Kidney epithelial cell (primary cell): Measurements from ENCODE around the gene PFN4. TPM values are rescaled to one million over a fixed set of nuclear protein-coding genes. Genes with fewer than 3 reads are reported as not detected.

Experiments
- DNase-seq: peaks from one replicate; pipeline ENCODE4 v3.0.0-alpha.2; 2010; ENCODE audit warnings: low read depth
- H3K27me3 ChIP-seq: 2 replicates; pipeline ENCODE4 v1.6.0; 2011; ENCODE audit warnings: low read length; ENCODE audit not compliant: control insufficient read depth, insufficient read depth
- H3K36me3 ChIP-seq: 2 replicates; pipeline ENCODE4 v1.5.1; 2011; ENCODE audit warnings: low read length; ENCODE audit not compliant: control insufficient read depth, insufficient read depth
- H3K4me3 ChIP-seq: 2 replicates; pipeline ENCODE4 v1.5.1; 2011; ENCODE audit warnings: low read depth, mild to moderate bottlenecking, control low read depth, low read length
- total RNA-seq: library from RNA; depleted of rRNA; stranded (reverse); fragments of >200 nt; gene quantifications from 2 replicates; pipeline ENCODE4 v1.2.3, GENCODE V29; 2015
- TF ChIP-seq, protein P1 (sequence below): IDR thresholded peaks from 2 replicates; pipeline ENCODE4 v1.5.1; 2011; ENCODE audit warnings: mild to moderate bottlenecking, moderate library complexity, low read length, control low read depth, inconsistent platforms; ENCODE audit not compliant: insufficient read depth, poor library complexity, severe bottlenecking

The PFN4 gene
- total RNA-seq, 1 donor from 2014 or later: 1.9 TPM

DNA sequence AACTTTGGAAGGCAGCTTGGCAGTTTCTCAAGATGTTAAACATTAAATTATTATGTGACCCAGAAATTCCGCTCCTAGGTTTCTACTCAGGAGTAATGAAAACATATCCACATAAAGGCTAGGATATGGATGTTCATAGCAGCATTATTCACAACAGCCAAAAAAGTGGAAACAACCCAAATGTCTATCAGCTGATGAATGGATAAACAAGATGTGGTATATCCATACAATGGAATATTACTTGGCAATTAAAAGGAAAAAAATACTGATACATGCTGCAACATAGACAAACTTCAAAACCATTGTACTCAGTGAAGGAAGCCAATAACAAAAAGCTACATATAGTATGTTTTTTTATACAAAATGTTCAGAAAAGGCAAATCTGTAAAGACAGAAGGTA, 39.4 kb upstream of the PFN4 start:
- TF ChIP-seq, protein P1, sequence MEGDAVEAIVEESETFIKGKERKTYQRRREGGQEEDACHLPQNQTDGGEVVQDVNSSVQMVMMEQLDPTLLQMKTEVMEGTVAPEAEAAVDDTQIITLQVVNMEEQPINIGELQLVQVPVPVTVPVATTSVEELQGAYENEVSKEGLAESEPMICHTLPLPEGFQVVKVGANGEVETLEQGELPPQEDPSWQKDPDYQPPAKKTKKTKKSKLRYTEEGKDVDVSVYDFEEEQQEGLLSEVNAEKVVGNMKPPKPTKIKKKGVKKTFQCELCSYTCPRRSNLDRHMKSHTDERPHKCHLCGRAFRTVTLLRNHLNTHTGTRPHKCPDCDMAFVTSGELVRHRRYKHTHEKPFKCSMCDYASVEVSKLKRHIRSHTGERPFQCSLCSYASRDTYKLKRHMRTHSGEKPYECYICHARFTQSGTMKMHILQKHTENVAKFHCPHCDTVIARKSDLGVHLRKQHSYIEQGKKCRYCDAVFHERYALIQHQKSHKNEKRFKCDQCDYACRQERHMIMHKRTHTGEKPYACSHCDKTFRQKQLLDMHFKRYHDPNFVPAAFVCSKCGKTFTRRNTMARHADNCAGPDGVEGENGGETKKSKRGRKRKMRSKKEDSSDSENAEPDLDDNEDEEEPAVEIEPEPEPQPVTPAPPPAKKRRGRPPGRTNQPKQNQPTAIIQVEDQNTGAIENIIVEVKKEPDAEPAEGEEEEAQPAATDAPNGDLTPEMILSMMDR: no peak
- Histone ChIP-seq H3K27me3 (no peaks in the 10 kb centered on the region), H3K36me3 (no peaks in the 10 kb centered on the region), H3K4me3 (no peak overlapping the region)
- DNase-seq: no peak

DNA sequence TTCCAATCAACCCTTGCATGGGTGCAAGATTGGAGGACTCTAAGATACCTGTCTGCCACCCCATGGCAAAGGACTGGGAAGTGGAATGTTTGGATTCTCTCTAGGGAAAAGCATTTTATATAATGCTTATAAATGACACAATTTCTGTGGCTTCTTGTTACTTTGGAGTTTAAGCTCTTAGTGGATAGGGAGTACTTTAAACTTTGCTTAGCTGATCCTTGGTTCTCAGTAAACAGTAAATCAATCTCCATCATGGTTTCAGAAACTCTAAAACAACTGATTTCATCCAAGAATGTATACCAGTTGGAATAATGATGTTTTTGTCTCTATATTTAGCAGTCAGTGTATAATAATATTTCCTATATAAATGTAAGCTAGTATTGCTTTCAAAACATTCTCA, 37.6 kb upstream of the PFN4 start:
- TF ChIP-seq, protein P1: no peak
- no peaks in the 10 kb centered on the region for H3K36me3 ChIP-seq
- no peak overlapping the region for H3K4me3 ChIP-seq
- DNase-seq: no peak
- H3K27me3 ChIP-seq: no peaks in the 10 kb centered on the region

DNA sequence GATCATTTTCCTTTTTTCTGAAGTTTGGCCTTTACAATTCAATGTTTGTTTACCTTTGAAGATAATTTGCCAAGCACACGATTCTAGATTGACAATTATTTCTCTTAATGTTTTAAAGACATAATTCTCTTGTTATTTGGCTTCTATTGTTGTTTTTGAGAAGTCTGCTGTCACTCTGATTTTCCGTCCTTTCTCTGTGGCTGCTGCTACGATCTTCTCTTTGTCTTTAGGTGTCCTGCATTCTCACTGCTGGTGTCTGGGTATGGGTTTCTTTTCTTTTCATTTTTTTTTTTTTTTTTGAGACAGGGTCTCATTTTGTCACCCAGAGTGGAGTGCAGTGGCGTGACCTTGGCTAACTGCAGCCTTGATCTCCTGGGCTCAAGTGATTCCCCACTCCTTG, 36.6 kb upstream of the PFN4 start:
- Histone ChIP-seq H3K27me3 (no peaks in the 10 kb centered on the region), H3K36me3 (no peaks in the 10 kb centered on the region), H3K4me3 (no peak overlapping the region)
- TF ChIP-seq, protein P1: no peak
- DNase-seq: no peak

DNA sequence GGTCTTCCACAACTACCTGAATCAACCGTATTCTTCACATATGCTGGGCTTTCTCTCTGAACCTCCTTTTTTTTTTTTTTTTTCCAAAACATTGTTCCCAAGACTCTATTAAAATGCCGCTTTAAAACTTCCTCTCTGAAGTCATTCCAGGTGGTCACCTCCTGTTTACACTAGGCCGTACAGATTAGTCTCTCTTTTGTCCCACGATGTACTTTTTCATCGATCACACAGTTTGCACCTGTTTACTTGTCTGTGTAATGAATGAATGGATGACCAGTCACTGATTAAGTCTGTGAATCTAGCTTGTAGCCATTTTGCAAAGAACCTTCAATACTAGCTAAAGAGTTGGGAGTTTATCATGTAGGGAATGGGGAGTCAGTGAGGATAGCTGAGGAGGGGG, 35.0 kb upstream of the PFN4 start:
- no peak for DNase-seq
- Histone ChIP-seq H3K4me3 (no peak overlapping the region), H3K27me3 (no peaks in the 10 kb centered on the region), H3K36me3 (no peaks in the 10 kb centered on the region)
- TF ChIP-seq, protein P1: no peak

DNA sequence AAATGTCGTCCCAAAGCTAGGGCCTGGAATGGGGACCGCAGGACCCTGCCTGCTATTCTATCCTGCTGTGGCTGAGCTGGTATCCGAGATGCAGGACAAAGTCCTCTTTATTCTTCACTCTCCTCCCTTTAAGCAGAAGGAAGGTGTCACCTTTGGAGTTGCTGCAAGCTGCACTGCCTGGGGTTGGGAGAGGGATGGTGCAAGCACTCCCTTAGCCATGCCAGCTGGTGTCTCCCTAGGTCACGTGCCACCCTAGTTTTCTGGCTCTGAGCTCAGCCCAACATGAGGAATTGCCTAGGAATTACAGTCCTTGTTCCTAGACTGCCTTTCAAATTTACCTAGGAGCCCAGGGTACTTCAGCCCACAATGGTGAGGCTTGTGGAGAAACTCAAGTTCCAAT, 30.3 kb upstream of the PFN4 start:
- Histone ChIP-seq H3K36me3 (no peaks in the 10 kb centered on the region), H3K27me3 (no peaks in the 10 kb centered on the region), H3K4me3 (no peak overlapping the region)
- DNase-seq: no peak
- TF ChIP-seq, protein P1: no peak

DNA sequence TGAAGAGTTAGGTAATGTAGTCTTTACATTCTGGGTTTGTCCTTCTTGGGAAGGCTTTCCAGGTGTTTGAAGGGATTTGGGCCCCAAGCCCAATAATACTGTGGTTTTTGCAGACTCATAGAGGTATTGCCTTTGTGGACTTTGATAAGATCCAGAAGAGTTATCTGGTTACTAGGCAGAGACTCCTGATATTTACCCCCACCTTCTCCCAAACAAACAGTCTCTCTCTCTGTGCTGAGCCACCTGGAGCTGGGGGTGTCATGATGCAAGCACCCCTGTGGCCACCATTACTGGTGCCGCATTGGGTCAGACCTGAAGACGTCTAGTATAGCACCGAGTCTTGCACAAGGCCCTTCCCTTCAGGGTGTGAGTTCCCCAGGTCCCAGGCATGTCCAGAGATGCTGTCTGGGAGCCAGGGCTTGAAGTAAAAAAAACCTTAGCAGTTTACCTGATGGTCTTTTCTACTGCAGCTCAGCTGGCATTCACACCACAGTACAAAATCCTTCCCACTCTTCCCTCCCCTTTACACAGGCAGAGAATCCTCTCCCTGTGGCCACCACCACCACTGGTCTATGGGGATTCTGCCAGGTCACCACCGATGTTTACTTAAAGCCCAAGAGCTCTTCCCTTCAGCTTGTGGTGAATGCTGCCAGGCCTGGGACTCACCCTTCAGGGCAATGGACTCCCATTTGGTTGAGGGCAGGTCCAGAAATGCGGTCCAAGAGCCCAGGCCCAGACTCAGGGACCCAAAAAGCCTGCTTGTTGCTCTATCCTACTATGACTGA, 29.5 kb upstream of the PFN4 start:
- H3K4me3 ChIP-seq: no peak overlapping the region
- H3K27me3 ChIP-seq: no peaks in the 10 kb centered on the region
- DNase-seq: no peak
- no peaks in the 10 kb centered on the region for H3K36me3 ChIP-seq
- TF ChIP-seq, protein P1: no peak
